NCI-H2227 treated with DMSO at 0.1 percent for 48 hours (cell line): ENCODE measurements around the gene KCNQ1.

Source experiments
- DNase-seq: peaks from one replicate; lab custom pipeline; 2025; lab: John Stamatoyannopoulos, UW

KCNQ1 gene

DNA sequence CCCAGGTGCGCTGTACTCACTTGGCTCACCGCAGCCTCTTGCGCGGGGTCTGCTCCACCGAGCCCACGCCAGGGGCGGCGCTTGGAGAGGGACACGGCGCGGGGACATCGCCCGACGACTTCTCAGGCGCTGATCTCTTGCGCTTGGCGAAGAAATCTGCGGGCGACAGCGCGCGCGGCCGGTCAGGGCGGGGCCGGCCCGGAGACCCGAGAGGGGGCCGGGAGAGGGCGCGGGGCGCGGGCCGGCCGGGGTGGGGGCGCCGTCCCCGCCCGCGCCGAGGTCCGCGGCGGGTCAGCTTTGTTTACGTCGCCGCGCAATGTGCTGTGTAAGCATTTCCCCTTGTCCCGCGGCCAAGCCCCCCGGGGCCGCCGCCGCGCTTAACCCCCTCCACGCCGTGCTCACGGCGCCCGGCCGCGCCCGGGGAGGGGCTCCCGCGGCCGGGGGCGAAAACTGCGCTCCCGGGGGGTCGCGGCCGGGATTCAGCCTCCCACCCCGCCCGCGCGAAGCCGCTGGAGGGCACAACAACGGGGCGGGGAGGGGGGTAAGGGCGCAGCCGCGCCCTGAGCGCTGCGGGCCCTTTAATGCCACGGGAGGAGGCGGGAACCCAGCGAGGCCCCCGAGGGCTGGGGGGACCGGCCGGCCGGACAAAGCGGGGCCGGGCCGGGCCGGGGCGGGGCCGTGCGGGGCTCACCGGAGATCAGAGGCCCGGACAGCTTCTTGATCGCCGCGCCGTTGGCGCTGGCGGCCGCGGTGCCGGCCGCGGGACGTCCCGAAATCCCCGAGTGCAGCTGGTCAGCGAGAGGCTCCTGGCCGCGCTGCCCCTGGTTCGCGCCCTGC is 439.4 kb downstream of the KCNQ1 start:
- no peak for DNase-seq

DNA sequence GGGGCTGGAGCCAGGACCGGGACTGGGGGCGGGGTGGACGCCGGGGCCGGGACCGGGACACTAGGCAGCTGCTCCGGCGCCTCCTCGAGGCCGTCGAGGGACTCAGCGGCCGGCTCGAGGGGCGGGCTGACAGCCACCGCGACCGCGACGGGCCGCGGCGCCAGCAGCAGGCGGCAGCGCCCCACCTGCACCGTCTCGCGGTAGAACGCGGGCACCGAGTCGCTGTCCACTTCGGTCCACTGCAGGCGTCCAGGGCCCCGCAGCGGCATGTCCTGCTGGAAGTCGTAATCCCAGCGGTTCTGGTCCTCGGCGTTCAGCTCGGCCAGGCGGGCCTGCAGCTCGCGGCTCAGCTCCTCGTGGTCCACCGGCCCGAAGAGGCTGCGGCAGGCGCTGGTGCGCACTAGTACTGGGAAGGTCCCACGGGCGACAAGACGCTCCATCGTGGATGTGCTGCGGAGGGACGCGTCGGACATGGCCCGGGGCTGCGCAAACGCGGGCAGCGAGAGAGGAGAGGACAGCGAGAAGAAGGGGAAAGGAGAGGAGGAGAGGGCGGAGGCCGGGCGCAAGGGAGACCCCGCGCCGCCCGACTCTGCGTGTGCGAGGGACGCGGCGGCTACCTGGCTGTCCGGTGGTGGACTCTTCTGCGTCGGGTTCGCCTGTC is 440.3 kb downstream of the KCNQ1 start:
- DNase-seq, result peak; percentile 67

DNA sequence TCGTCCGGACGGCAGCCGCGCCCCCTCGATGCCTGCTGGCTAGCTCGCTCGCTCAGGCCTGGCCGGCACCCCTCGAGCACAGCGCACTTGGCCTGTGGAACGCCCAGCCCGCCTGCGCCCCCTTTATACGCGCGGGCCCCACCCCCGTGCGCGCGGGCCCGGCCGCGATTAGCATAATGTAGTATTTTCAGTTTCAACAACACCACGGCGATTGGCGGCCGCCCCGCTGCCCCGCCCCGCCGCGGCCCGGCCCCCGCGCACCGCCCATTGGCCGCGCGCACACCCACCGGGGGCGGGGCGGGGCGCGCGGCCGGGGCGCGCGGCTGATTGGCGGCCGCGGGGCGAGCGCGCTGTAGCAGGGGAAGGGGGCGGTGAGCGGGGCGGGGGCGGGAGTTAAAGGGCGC is 440.9 kb downstream of the KCNQ1 start, which contains the start of gene CDKN1C:
TSS of gene CDKN1C (minus strand) at position 98 of the 404 bp plus-strand sequence. CDS start 319 bp downstream, outside the sequence.
- peak; percentile 96 for DNase-seq

DNA sequence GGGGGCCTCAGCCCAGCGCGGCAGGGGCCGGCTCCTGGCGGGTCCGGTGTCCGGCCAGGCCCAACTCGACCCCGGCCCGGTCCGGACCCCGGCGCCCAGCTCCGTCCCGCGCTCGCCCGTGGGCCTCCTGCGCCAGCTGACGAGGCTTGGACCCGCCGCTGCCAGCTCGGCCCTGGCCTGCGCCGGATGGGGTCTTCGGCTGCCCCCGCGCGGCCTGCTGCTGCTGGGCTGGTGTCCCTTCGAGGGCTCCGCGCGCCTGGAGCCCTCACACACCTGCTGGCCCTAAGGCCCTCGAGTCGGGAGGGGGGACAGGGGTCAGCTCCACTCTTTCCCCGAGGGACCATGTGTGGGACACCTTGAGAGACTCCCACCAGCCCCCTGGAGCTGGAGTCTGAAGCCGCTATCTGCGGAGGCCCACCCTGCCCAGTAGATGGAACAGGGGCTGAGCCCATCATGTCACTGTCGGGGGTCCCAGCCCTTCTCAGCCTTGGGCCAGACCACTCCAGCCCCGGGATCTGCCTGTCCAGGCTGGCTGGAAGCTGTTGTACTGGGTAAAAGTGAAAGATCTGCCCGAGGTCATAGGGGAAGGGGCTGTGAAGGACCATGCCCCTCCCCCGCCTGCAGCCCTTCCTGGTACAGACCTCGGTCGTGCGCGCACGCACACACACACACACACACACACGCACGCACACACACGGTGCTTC is 441.5 kb downstream of the KCNQ1 start:
- no peak for DNase-seq

DNA sequence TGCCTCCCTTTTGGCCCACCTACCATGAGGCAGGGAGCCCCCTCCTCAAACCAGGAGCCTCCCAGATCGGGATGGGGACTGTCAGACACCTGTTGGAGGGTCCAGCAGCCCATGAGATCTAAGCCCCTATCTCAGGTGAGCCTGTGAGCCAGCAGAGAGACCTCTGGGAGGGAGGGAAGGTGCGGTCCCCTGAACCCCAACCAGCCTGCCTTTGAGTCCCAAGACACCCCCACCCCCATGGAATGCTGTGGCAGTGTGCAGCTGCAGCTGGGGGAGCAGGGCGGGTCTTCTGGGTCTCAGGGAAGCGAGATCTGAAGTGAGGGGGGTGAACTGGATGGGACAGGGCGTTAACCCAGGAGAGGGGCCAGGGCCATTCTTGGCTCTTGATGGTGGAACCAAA is 442.1 kb downstream of the KCNQ1 start:
- no peak for DNase-seq

DNA sequence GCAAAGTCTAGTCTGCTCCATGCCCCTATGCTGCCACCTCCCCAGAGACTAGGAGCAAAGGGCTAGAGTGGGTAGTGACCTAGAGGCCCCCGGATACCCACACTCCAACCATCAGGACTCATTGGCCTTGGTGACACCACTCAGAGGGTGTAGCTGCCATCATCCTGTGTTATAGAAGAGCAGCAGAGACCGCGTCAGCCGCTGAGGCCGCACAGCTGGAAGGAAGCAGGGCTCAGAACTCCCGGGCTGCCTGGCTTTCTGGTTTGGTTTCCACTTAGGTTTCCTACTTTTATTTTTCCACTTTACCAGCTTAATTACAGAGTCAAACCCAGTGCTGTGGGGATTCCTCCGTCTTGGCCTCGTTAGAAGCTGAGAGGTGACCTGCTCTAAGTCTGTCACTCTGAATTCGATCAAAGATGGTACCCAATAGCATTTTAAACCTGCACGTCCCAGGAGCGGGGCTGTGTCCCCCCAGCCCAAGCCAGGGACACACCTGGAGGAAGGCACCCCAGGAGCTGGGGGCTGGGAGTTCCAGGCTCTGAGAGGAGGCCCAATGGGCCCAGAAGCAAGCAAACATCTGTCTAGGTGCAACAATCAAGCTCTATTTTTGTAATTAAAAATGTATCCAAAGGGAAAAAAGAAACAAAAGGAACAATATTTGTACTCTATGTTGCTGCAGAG is 442.8 kb downstream of the KCNQ1 start:
- no peak for DNase-seq

DNA sequence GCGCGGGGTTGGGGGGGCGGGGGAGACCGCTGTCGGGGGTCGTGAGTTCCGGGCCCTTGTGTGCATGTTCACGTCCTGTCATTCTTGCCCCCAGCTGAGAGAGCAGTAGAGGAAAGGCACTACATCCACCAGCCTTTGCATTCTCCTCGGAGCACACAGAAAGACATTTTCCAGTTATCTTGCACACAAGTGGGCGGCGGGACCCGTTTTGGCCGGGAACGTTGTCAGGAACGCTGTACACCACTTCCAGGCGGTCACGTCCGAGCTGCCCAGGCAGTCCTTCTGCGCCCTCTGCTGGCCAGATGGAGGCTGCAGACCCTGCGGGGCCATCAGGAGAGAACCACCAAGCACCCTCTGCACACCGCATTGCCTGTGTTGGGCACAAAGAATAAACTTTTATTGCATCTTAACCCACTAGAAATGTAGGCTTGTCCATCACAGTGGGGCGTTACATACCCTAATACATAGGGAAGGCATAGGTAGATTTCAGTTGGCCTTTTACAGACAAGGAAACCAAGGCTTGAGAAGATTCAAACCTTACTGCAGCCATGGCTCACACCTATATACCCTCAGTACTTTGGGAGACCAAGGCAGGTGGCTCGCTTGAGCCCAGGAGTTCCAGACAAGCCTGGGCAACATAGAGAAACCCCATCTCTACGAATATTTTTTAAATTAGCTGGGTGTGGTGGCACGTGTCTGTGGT is 443.6 kb downstream of the KCNQ1 start:
- peak; percentile 80 for DNase-seq

DNA sequence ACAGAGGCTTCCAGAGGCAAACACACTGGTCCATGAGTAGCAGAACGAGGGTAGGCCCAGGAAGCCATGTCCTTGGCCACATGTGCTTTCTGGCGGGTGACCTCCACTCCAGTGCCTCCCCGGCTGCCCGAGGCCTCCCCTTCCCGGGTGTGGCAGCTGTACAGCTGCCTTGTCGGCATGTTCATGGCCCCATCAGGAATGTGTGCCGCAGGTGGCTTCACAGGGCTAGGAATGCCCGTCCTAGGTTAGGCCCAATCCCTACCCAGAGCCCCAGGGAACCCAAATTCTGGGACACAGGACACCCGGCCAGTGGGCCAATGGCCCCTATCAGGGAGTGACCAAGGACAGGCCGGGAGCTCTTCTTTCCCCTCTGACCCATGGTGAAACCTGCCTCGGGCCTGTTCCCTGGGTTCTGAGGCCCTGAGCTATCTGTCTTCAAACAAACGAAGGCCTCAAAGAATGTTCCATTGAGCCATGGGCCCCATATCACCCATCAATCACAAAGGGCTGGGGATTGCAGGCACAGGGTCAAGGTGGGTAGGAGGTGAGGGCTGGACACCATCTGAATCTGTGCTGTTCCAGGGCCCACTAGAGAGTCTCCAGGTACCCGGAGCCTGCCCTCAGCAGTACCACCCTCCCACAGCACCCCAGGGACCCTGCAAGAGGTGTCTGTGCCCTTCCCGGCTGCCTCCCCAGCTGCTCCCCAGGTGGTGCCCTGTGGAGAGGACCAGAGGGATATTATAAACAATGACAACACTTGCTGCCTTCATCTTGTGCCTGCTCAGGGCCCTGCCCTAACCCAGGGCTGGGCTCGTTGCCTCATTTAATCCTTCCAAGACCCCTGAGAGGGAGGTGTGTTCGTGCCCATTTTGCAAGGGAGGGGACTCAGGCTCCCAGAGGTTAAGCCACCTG is 444.8 kb downstream of the KCNQ1 start:
- no peak for DNase-seq

DNA sequence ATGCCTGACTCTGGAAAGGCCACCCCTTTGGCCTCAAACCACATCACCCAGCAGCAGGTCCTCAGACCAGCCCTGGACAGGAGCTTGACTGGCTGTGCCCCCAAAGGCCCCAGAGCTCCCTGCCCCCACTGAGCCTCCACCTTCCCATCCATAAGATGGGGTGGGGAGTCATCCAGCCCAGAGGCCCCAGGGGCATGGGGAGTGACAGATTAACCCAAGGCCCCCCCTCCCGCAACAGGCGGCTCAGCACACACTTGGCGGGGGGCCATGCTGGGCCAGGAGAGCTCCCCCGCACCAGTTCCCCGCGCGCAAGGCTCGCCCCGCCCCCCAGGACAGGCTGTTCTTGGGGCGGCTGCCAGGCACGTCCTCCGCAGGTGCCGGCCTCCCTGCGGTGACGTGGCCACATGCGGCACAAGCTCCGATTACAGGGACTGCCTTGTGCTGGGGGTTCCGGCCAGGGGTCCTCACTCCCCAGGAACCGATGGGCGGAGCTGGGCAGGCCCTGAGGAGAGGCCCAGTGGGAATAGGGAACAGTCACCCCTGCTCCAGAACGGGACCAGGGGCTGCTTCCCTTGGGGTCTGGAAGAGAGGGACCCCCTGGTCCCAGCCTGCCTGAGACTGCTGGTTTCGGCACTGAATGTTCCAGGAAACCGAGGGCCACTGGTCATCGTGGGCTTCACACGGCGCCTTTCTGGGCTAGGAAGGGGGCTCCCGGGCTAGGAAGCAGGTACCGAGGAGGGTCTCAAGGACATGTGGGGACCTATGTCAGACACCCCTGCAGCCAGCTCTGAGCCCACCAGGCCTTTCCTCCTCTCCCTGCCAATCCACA is 445.9 kb downstream of the KCNQ1 start:
- DNase-seq, result no peak

DNA sequence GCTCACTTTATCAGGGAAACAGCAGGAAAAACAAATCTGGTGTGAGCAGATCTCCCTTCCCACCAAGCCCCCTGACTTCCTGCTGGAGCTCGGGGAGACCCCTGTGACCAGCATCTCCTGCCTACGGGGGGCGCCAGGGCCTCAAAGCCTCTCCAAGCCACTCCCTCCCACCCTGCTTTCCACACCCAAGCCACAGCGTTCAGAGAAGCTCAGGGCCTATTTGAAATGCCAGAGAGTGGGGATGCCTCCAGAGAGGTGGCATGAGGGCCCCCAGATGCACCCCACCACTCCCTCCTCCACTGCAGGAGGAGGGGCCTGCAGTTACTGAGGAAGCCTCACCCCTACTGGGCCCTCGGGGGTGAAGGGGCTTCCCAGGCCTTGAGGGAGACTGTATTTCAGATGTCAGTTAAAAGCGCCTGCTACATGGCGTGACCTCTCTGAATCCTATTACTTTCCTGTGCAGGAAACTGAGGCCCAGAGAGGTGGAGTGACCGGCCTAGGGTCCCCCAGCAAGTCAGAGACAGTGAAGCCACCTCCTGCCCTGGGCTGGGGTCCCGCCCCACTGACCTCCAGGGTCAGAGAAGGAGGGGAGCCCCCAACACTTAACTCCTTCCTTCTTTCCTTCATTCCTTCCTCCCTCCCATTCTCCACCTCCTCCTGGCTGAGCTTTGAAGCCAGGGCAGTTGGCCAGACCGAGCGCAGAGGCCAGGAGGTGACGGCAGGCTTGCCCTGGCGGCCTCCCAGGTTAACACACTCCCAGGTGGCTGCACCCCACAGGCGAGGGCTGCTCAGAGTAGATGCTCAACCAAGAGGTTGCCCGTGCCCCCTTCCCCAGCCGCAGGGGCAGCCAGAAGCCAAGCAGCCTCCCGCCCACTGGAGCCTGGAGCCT is 446.8 kb downstream of the KCNQ1 start:
- peak; percentile 16 for DNase-seq

DNA sequence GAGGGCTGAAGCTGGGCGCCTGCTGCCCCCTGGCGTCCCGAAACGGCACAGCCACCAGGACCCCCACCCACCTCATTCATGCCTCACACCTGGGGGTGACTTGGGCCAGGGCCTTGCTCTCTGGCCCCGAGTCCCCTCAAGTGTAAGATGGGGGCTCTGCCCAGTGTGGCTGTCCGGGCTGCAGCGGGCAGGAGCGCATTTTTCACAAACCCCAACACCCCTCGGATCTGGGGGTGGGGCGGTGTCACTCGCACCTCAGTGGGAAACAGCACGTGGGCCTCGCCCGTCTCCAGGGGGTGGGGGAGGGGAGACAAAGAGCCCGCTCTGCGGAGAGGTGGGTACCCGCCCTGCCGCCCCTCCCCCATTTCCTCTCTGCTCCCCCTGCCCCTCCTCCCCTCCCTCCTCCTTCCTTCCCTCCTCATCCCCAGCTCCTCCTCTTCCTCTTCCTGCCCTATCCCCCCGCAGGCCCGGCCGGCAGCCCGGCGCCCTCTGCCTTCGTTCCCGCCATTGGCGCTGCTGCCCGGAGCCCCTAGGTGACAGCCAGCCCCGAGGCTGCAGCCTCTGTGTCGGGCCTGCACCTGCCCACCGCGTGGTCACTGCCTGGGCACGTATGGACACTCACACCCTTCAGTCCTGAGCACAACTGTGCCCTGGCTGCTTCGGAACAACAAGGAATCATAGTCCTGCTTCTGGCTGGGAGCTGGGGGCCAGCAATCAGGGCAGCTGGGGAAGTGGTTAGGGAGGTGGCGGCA is 447.6 kb downstream of the KCNQ1 start:
- peak; percentile 81 for DNase-seq

DNA sequence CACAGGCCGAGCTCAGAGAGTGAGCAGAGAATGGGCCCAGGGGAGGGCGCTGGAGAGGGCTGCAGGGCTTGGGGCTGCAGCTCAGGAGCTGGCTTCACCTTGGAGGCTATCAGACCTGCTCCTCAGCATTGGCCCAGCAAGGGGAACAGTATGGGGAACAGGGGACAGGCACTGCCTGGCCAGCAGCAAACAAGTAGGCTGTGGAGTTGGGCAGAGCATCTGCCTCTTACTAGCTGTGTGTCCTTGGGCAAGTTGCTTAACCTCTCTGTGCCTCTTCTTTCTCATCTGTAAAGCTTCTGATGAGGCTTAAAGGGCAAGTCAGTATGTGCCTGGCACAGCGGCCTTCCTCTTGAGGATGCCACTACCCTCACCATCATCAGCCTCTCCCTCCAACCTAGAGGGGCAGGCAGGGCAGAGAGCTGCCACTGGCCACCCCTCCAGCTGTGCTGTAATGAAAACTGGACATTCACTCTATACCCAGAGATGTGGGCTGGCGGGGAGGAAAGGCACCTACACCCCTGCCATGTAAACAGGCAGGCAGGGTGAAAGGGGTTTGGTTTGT is 448.2 kb downstream of the KCNQ1 start:
- DNase-seq, result no peak

DNA sequence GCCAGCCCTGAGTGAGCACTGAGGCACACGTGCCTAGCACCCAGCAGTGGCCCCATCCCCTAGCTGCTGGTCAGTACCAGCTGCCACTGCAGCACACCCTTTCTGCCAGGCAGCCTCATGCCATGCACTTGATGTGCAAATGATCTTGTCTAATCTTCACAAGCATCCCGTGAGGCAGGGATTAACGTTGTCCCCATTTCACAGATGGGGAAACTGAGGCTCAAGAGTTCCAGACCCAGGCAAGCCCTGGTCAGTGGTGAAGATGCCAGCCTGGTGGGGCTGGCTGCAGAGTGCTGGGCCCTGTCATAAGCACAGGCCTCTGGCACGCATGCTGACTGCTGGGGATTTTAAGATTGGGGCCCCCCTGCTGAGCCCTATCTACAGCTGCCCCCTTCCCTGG is 449.1 kb downstream of the KCNQ1 start:
- no peak for DNase-seq

DNA sequence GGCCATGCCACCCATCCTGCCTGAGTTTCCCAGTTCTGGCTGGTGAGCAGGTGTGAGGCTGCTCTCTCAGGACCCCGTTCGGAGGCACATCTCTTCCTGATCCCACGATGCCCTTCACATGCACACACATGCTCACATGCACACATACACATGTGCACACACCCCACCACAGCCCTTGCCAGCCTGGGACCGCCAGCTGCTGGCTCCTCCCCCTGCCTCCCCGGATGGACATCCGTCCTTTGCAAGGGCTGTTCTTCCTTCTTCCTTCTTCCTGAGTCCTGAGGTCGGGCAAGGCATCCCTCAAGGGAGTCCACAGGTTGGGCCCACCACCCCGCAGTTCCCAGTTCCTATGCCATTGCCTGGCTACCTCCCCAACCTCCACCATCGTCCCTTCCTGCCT is 451.2 kb downstream of the KCNQ1 start:
- no peak for DNase-seq

DNA sequence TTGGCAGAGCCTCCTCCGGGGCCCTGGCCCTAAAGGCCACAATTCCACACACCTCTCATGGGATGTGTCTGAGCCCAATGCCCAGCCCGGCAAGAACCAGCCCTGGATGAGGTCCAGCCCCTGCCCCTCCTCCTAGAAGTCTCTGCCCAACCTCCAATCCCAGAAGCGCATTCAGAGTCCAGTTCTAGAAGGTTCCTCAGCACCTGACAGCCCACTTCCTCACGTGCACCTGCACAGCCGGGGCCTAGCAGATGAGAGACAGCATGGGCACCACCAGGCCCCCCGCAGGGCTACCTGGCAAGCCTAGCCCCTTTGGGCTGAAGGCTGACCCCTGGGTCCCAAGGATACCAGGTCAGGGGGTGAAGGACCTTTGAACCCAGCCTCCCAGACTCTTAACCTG is 452.2 kb downstream of the KCNQ1 start:
- DNase-seq, result no peak

DNA sequence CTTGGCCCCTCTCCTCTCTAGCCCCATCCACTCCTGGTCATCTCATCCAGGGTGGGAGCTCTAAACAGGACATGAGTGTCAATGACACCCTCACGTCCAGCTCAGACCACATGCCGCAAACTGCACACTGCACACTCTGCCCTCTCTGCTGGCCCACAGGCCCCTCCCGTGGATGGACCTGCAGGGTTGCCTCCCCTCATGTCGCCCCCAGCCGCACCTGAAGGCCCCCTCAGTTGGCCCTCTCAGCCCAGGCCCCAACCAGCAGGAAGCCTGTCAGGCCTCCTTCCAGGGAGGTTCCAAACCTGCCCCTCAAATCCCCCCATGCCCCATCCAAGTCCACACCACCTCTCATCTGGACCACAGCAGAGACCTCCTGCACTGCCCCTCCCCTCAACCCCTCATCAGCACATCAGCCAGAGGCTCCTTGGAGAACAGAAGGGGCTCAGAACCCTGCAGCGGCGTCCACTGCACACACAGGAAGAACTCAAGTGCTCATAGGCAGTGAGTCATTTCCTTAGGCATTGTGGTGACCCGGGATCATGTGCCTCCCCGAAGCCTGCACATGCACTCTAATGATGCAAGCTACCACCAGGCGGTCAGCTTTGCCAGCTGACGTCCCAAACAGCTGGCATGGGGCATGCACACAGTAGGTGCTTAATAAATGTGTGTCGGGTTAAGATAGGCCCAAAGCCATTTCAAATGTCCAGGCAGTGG is 453.7 kb downstream of the KCNQ1 start:
- DNase-seq, result no peak
